ENCODE measurements around the gene NPIPB8.
"Not testable (repeated sequence)": the region's sequence is repeated elsewhere in the genome, so short reads cannot be mapped to it uniquely, and the experiment has no call there.

The NPIPB8 gene

DNA sequence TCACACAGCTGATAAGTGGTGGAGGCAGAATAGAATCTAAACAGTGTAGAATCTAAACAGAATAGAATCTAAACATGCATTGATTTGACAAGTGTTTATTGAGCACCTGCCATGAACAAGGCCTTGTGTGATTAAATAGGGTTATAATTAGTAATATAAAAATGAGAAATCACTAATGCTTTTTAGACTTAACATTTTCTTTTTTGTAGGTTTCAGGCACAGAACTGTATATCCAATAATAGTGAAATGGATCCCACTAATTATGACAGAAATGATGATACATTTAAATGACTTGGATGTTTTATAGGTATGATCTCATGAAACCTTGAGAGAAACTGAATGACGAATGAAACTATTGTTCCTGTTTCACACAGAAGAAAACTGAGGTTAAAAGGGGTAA lies at the start of gene NPIPB8:
NPIPB8 (plus strand) TSS at position 301 of the 400 bp plus-strand sequence. CDS start 296 bp downstream, outside the sequence.
- not testable (repeated sequence) for DNase-seq

- no peak for DNase-seq
These were observed 48.8 kb upstream of the NPIPB8 start for GRCh38 chr16:28589069-28589468.

DNA sequence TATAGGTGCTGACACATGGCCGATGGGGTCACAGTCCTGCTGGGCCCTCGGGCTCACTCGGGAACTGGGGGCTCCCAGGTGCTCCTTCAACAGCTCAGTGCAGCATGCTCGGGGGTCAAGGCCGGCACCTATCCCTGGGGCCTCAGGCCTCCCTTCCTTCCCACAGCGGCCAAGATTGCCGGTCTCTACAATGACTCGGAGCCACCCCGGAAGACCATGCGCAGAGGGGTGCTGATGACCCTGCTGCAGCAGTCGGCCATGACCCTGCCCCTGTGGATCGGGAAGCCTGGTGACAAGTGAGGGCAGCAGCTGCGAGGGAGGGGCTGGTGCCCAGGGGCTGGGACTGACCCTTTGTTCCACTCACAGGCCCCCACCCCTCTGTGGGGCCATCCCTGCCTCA lies 47.9 kb upstream of the NPIPB8 start:
- no peak for DNase-seq

DNA sequence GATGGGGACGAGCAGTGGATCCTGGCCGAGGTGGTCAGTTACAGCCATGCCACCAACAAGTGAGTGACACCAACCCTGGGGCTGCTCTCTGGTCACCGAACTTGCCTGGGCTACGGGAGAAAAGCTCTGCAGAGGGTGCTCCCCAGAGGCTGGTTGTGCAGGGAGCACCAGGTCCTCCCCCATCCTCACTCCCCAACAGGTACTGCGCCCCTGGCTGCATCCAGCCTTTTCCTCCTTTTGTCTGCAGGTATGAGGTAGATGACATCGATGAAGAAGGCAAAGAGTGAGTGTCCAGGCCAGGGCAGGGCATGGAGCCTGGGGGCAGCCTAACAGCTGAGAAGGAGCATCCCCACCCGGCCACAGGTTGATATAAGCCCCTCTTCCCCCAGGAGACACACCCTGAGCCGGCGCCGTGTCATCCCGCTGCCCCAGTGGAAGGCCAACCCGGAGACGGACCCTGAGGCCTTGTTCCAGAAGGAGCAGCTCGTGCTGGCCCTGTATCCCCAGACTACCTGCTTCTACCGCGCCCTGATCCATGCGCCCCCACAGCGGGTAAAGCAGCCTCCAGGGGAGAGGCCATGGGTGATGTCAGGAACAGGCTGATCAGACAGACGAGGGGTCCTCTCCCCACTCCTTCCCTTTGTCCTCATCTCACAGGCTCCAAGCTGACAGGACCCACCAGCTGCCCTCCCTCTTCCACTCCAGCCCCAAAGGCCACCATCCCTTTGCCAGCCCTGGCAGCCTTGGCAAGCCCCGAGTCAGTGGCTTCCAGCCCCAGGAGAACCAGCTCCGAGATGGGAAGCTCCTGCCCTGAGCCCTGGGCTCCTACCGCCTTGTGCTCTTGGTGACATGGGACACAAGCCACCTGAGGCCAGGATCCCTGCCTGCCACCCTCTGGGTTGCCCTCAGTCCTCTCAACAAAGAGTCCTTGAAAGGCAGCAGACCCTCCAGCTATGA lies 47.2 kb upstream of the NPIPB8 start:
- no peak for DNase-seq

GRCh38 chr16:28591355-28591754 lies 46.5 kb upstream of the NPIPB8 start:
- DNase-seq: no peak

DNA sequence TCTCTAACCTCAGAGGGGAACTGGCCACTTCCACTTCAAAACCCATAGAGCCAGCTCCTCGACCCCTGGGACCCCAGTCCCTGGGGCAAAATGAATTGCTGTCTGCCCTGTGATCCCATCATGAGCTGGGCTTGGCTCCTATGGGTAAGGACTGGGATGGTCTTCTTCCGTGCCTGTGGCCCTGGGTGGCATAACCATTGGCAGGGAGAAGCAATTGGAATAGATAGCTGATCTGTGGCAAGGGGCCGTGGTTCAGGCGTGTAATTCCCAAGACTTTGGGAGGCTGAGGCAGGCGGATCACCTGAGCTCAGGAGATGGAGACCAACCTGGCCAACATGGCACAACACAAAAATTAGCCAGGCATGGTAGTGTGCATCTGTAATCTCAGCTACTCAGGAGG lies 45.4 kb upstream of the NPIPB8 start:
- DNase-seq: no peak

DNA sequence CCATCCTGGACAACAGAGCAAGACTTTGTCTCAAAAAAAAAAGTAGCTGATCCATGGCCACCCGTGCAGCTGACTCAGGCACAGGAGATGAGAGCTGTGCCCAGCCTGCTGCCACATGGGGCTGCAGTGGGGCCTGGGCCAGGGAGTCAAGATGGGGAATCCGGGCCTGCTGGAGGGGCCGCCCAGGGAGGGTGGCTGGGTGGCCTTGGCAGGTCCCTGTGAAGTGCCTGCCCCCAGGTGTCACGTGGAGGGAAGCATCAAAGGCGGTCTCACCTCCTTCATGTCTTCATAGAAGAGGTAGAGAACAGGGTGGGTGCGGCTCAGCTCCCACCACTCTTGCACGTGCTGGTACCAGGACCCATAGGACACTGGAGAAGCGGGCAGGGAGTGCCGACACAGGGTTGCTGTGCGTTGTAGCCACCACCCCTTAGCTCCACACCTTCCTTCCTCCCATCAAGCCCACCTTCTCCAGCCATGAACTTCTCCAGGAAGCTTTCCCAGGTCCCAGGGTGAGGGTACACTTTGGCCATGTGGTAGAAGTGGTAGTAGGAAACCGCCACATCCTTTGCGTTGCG lies 44.8 kb upstream of the NPIPB8 start:
- no peak for DNase-seq

GRCh38 chr16:28595451-28595850 lies 42.4 kb upstream of the NPIPB8 start:
- not testable (repeated sequence) for DNase-seq

DNA sequence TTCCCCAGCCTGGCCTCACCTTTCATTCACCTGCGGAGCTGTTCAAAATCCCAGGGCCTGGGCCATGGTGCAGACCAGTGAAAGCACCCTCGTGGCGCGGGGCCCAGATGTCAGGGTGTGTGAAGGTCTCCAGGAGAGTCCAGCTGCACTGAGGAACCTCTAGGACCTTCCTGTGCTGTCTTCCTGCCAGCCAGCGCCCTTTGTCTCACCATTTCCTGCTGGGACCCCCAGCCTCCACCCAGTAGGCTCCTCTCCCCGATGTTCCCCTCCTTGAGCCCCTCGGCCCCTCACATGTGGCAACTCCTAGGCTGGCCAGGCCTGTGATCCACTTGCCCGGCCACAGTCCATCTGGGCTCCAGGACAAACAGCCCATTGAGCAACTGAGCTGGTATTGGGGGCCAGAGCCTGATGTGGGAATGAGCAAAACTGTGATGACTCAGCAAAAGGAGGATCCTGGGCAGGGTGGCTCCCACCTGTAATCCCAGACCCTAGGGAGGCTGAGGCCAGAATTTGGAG lies 41.7 kb upstream of the NPIPB8 start:
- no peak for DNase-seq

DNA sequence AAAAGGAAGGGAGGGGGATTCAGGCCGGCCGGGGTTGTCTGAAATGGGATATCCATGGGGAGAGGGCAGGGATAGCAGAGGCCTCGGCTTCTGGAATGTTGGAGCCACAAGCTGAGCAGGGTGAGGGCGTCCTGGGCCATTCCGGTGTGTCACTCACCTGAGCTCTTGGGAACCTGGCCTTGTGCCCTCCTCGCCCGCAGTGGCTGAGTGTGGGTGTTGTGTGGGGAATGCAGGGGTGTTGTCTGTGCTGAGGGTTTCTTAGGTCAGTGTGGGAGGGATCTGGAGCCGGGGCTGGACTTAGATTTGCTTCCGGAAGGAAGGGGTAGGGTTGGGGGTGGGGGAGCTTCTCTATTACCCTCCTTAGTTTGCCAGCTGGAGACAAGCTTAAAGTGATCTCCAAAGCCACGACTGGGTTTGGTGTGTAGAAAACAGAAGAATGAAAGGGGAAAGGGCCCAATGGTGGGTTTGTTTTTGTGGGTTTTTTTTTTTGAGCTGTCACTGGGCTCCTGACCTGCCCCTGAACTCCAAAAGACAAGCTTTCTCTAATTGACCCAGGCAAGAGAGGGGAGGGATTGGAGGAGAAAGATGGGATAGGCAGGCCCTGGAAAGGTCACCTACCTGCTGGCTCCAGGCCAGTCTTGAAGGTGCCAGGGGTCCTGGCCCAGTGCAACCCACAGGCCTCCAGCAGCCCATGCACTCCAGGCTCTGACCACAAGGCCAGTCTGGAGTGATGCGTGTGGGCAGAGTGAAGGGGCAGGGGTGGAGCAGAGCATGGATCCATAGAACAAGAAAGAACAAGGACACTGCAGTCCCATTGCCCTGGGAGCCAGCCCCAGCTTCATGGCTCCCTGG lies 40.8 kb upstream of the NPIPB8 start, which contains the start of gene SULT1A2:
SULT1A2 (minus strand) TSS at position 211 of the 852 bp plus-strand sequence. CDS start 1,120 bp downstream, outside the sequence.
- DNase-seq: no peak

GRCh38 chr16:28597692-28598261 lies 40.1 kb upstream of the NPIPB8 start:
- no peak for DNase-seq

GRCh38 chr16:28599377-28600285 lies 38.2 kb upstream of the NPIPB8 start:
- not testable (repeated sequence) for DNase-seq

DNA sequence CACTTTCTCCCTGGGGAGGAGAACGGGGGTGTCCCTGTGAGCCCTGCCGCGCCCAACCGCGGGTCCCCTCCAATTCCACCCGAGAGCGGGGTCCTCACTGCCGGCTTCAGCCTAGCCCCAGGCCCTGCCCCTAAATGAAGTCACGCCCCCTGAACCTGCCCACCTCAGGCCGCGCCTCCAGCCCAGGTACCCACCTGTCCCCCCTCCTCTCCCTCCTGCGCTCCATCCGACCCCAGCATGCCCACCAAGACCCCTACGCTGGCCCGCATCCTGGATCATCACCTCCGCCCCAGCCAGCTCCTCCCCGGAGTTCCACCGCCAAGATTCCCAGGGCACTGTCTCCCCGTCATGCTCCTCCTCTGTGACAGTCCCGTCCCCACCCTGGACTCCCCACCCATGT lies 36.9 kb upstream of the NPIPB8 start:
- DNase-seq: not testable (repeated sequence)

GRCh38 chr16:28601589-28601988 lies 36.3 kb upstream of the NPIPB8 start:
- DNase-seq: not testable (repeated sequence)

DNA sequence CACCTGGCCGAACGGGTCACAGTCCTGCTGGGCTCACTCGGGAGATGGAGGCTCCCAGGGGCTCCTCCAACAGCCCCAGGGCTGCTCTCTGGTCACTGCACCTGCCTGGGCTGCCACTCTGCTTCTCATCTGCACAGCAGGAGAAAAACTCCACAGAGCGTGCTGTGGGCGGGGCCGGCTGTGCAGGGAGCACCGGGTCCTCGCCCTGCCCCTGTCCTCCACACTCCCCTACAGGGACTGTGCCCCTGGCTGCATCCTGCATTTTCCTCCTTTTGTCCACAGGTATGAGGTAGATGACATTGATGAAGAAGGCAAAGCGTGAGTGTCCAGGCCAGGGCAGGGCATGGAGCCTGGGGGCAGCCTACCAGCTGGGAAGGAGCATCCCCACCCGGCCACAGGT lies 35.8 kb upstream of the NPIPB8 start:
- not testable (repeated sequence) for DNase-seq

- DNase-seq: no peak
These were observed 35.3 kb upstream of the NPIPB8 start for GRCh38 chr16:28602529-28602928.

GRCh38 chr16:28603381-28604185 lies 34.3 kb upstream of the NPIPB8 start:
- DNase-seq: no peak

DNA sequence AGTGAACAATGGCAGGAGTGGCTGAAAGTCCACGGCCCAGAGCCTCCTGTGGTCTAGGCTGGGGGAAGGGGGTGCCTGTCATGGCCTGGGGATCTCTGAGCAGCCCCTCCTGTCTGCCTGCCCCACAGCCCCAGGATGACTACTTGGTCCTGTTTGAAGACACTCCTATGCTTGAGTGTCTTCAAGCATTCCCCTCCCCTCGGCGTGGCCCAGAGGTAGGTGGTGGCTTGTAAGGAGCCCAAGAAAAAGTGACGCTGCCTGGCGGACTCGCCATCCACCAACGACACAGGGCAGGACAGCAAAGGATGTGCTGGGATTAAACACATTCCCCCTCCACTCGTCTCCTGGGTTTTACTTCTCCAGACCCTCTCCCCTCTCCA lies 33.7 kb upstream of the NPIPB8 start:
- DNase-seq: no peak

DNA sequence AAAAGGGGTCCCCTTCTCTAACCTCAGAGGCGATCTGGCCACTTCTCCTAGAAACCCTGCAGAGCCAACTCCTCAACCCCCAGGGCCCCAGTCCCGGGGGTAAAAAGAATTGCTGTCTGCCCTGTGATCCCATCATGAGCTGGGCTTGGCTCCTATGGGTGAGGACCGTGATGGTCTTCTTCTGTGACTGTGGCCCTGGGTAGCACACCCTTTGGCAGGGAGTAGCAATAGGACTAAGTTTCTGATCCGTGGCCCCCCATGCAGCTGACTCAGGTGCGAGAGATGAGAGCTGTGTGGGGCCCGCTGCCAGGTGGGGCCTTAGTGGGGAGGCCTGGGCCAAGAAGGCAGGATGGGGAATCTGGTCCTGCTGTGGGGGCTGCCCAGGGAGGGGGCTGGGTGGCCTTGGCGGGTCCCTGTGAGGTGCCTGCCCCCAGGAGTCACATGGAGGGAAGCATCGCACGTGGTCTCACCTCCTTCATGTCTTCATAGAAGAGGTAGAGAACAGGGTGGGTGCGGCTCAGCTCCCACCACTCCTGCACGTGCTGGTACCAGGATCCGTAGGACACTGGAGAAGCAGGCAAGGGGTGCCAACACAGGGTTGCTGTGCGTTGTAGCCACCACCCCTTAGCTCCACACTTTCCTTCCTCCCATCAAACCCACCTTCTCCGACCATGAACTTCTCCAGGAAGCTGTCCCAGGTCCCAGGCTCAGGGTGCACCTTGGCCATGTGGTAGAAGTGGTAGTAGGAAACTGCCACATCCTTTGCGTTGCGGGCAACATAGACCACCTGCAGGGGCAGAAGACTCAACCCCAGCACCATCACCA lies 31.4 kb upstream of the NPIPB8 start:
- DNase-seq: no peak
